H1 (cell line): Measurements from ENCODE around the gene CC2D1A. TPM values are rescaled to one million over a fixed set of nuclear protein-coding genes. Genes with fewer than 3 reads are reported as not detected.

Source experiments
- CTCF ChIA-PET: fragments of 300-600 bp; sonication (Branson Sonifier 250); formaldehyde crosslinking; loops from one replicate; lab custom pipeline; 2021; ENCODE audit not compliant: partially characterized antibody; lab: Charles Lee
- POLR2A ChIA-PET: fragments of 300-600 bp; sonication (Branson Sonifier 250); formaldehyde crosslinking; loops from one replicate; lab custom pipeline; 2021; ENCODE audit warnings: inconsistent platforms; ENCODE audit not compliant: partially characterized antibody; lab: Charles Lee
- DNase-seq, 2 experiments: peaks; one replicate each; pipeline versions ENCODE4 v3.0.0 to v3.0.0-alpha.2; 2010 to 2022; ENCODE audit warnings: low spot score in 2 of 2, low read depth in 1 of 2, mixed read lengths in 1 of 2
- FAIRE-seq: peaks from 2 replicates; lab custom pipeline; 2011; peaks lifted over from hg19 to GRCh38; lab: Jason Lieb, UNC
- H2AFZ ChIP-seq: 2 replicates; pipeline ENCODE4 v1.8.1; 2012; ENCODE audit warnings: low read length, inconsistent platforms
- H2AK5ac ChIP-seq: 2 replicates; pipeline ENCODE4 v1.6.1; 2013; ENCODE audit warnings: low read depth, low read length
- H2BK120ac ChIP-seq: replicated peaks from 2 replicates; pipeline ENCODE3; 2013; ENCODE audit warnings: low read depth, low read length, inconsistent platforms
- H2BK12ac ChIP-seq: 2 replicates; pipeline ENCODE4 v1.6.1; 2013; ENCODE audit warnings: low read depth, low read length
- H2BK15ac ChIP-seq: 2 replicates; pipeline ENCODE4 v1.6.1; 2013; ENCODE audit warnings: low read length
- H2BK20ac ChIP-seq: 2 replicates; pipeline ENCODE4 v1.6.1; 2013; ENCODE audit warnings: low read length
- H2BK5ac ChIP-seq: 2 replicates; pipeline ENCODE4 v1.6.1; 2013; ENCODE audit warnings: low read depth, low read length
- H3K14ac ChIP-seq: 2 replicates; pipeline ENCODE4 v1.6.1; 2013; ENCODE audit warnings: inconsistent platforms; ENCODE audit not compliant: insufficient read length
- H3K18ac ChIP-seq: 2 replicates; pipeline ENCODE4 v1.6.1; 2013; ENCODE audit warnings: low read length; ENCODE audit errors: extremely low read depth
- H3K23ac ChIP-seq: 2 replicates; pipeline ENCODE4 v1.6.1; 2013; ENCODE audit warnings: inconsistent platforms; ENCODE audit not compliant: insufficient read length
- H3K23me2 ChIP-seq: 2 replicates; pipeline ENCODE4 v1.6.1; 2013; ENCODE audit warnings: low read depth, low read length
- H3K27ac ChIP-seq: 2 replicates; pipeline ENCODE4 v1.6.1; 2011; ENCODE audit warnings: low read depth, low read length, inconsistent platforms
- H3K27me3 ChIP-seq, 4 experiments: replicated peaks in 1 of 4; 1 replicate in 1 of 4; 2 replicates in 3 of 4; pipeline versions ENCODE4 v1.6.1 to v1.8.1; 2011 to 2013; ENCODE audit warnings: low read length in 3 of 4, mild to moderate bottlenecking in 3 of 4, inconsistent platforms in 2 of 4, mixed read lengths in 2 of 4, moderate library complexity in 1 of 4; ENCODE audit not compliant: control insufficient read depth in 3 of 4, insufficient read depth in 3 of 4; ENCODE audit errors: extremely low read depth in 1 of 4
- H3K36me3 ChIP-seq, 4 experiments: 2 replicates each; pipeline versions ENCODE4 v1.6.1 to v1.8.1; 2011 to 2013; ENCODE audit warnings: mild to moderate bottlenecking in 4 of 4, low read length in 3 of 4, moderate library complexity in 2 of 4, control low read depth in 1 of 4, inconsistent platforms in 1 of 4; ENCODE audit not compliant: insufficient read depth in 4 of 4, control insufficient read depth in 2 of 4
- H3K4ac ChIP-seq: replicated peaks from 2 replicates; pipeline ENCODE3; 2013; ENCODE audit warnings: low read length, low read depth, mixed read lengths, inconsistent platforms; ENCODE audit not compliant: insufficient read length
- H3K4me1 ChIP-seq, 4 experiments: replicated peaks in 1 of 4; 1 replicate in 1 of 4; 2 replicates in 3 of 4; pipeline versions ENCODE4 v1.6.1 to v1.8.1; 2011 to 2013; ENCODE audit warnings: low read length in 3 of 4, inconsistent platforms in 2 of 4, mixed read lengths in 1 of 4; ENCODE audit not compliant: insufficient read depth in 4 of 4, control insufficient read depth in 3 of 4
- H3K4me2 ChIP-seq, 2 experiments: 2 replicates each; pipeline versions ENCODE4 v1.6.1 to v1.8.1; 2011 to 2013; ENCODE audit warnings: low read depth in 2 of 2, low read length in 2 of 2, control low read depth in 1 of 2, inconsistent platforms in 1 of 2, mild to moderate bottlenecking in 1 of 2; ENCODE audit not compliant: insufficient read depth in 1 of 2
- H3K4me3 ChIP-seq, 4 experiments: fragments of 200-600, 300-600 bp in 1 of 4; sonication (generic), shearing (Covaris generic), sonication (Bioruptor Twin) in 1 of 4; 2 replicates each; pipeline versions ENCODE4 v1.5.1 to v1.8.1; 2011 to 2016; ENCODE audit warnings: low read length in 4 of 4, low read depth in 3 of 4, control low read depth in 2 of 4, inconsistent platforms in 2 of 4, mild to moderate bottlenecking in 2 of 4, mixed read lengths in 1 of 4, moderate library complexity in 1 of 4; ENCODE audit not compliant: insufficient read depth in 2 of 4; ENCODE audit errors: extremely low read depth in 1 of 4
- H3K56ac ChIP-seq: replicated peaks from 2 replicates; pipeline ENCODE3; 2013; ENCODE audit warnings: low read depth, mild to moderate bottlenecking, mixed read lengths, low read length, inconsistent platforms; ENCODE audit not compliant: insufficient read length
- H3K79me1 ChIP-seq: 2 replicates; pipeline ENCODE4 v1.6.1; 2013; ENCODE audit warnings: low read depth, low read length, control low read depth
- H3K79me2 ChIP-seq, 2 experiments: 2 replicates each; pipeline versions ENCODE4 v1.6.1 to v1.8.1; 2012 to 2013; ENCODE audit warnings: low read length in 2 of 2, mild to moderate bottlenecking in 2 of 2, inconsistent platforms in 1 of 2; ENCODE audit not compliant: insufficient read depth in 2 of 2, control insufficient read depth in 1 of 2
- H3K9ac ChIP-seq, 4 experiments: replicated peaks in 1 of 4; 1 replicate in 1 of 4; 2 replicates in 3 of 4; pipeline versions ENCODE4 v1.6.1 to v1.8.1; 2011 to 2013; ENCODE audit warnings: low read depth in 3 of 4, low read length in 3 of 4, control low read depth in 2 of 4, mild to moderate bottlenecking in 2 of 4, moderate library complexity in 2 of 4, inconsistent platforms in 1 of 4; ENCODE audit errors: extremely low read depth in 1 of 4
- H3K9me3 ChIP-seq, 2 experiments: 2 replicates each; pipeline versions ENCODE4 v1.6.1 to v1.8.1; 2012 to 2013; ENCODE audit warnings: mild to moderate bottlenecking in 2 of 2, moderate library complexity in 2 of 2, control low read depth in 1 of 2, inconsistent platforms in 1 of 2, low read depth in 1 of 2, low read length in 1 of 2, mixed read lengths in 1 of 2; ENCODE audit not compliant: insufficient read depth in 2 of 2
- H4K20me1 ChIP-seq, 2 experiments: replicated peaks in 1 of 2; 2 replicates each; pipeline versions ENCODE3 to v1.8.1; 2011 to 2013; ENCODE audit warnings: inconsistent platforms in 2 of 2, low read length in 2 of 2, mild to moderate bottlenecking in 1 of 2; ENCODE audit not compliant: insufficient read depth in 2 of 2, control insufficient read depth in 1 of 2
- H4K5ac ChIP-seq: 2 replicates; pipeline ENCODE4 v1.6.1; 2013; ENCODE audit warnings: low read length, low read depth, mixed read lengths, inconsistent platforms; ENCODE audit not compliant: insufficient read length
- H4K8ac ChIP-seq: 2 replicates; pipeline ENCODE4 v1.8.0; 2013; ENCODE audit warnings: mild to moderate bottlenecking, moderate library complexity, low read length, inconsistent platforms; ENCODE audit not compliant: insufficient read depth; ENCODE audit errors: extremely low read depth
- H4K91ac ChIP-seq: replicated peaks from 2 replicates; pipeline ENCODE3; 2013; ENCODE audit warnings: low read length, mixed read lengths, inconsistent platforms; ENCODE audit not compliant: insufficient read length
- ATF3 ChIP-seq: IDR thresholded peaks from 2 replicates; pipeline ENCODE4 v1.6.1; 2011; ENCODE audit warnings: low read depth, mild to moderate bottlenecking, low read length; ENCODE audit not compliant: insufficient read depth
- BRCA1 ChIP-seq: IDR thresholded peaks from 2 replicates; pipeline ENCODE4 v1.6.1; 2012; ENCODE audit warnings: low read depth, low read length, improper control_type of control experiment
- EZH2 ChIP-seq: fragments of 200-600 bp; sonication (generic); IDR thresholded peaks from 2 replicates; pipeline ENCODE4 v1.7.1; 2012; ENCODE audit warnings: low read depth, mild to moderate bottlenecking, moderate library complexity, low read length, inconsistent platforms; ENCODE audit not compliant: severe bottlenecking
- JUND ChIP-seq: IDR thresholded peaks from 2 replicates; pipeline ENCODE4 v1.6.1; 2011; ENCODE audit warnings: mild to moderate bottlenecking, improper control_type of control experiment, low read length
- MAX ChIP-seq: IDR thresholded peaks from 2 replicates; pipeline ENCODE4 v1.6.1; 2012; ENCODE audit warnings: inconsistent platforms
- SUZ12 ChIP-seq: fragments of 200-600 bp; sonication (generic); IDR thresholded peaks from 2 replicates; pipeline ENCODE4 v1.6.1; 2012; ENCODE audit warnings: mild to moderate bottlenecking, inconsistent platforms, low read length, moderate library complexity, mixed read lengths
- TAF1 ChIP-seq: IDR thresholded peaks from 2 replicates; pipeline ENCODE4 v1.6.1; 2011; ENCODE audit warnings: mild to moderate bottlenecking, low read depth, low read length
- whole genome bisulfite sequencing, 2 experiments: shearing (Covaris generic) in 1 of 2; methylation state at CpG; one replicate each; pipeline versions ENCODE4 v1.1.6 to v1.1.7; 2013 to 2015; ENCODE audit warnings: low lambda C conversion rate in 2 of 2, mixed read lengths in 2 of 2, inconsistent platforms in 1 of 2, low coverage in 1 of 2, missing lambda C conversion rate in 1 of 2; ENCODE audit not compliant: insufficient replicate concordance in 2 of 2, insufficient coverage in 1 of 2, insufficient read length in 1 of 2; ENCODE audit errors: extremely low coverage in 1 of 2, missing lambda C conversion rate in 1 of 2; 5-methylcytosine and 5-hydroxymethylcytosine counted together
- polyA plus RNA-seq, 7 experiments: library from polyadenylated mRNA; depleted of rRNA in 3 of 7; stranded (reverse) in 5 of 7; unstranded in 2 of 7; fragments of >200 nt in 5 of 7; fragments of 200-250 nt in 2 of 7; gene quantifications; 1 replicate in 5 of 7; 2 replicates in 1 of 7; 4 replicates in 1 of 7; pipeline versions ENCODE4 v1.2.1 to v1.2.3, GENCODE V29; 2011 to 2013; ENCODE audit warnings: missing spikeins in 2 of 7, mixed read lengths in 2 of 7
- total RNA-seq: library from RNA; stranded (reverse); fragmentation: NEBNext Ultra II Directional; extraction: Animal tissue kit (Norgen Biotek cat#: 25700); gene quantifications from 2 replicates; pipeline ENCODE4 v1.2.1, GENCODE V29; 2021

The CC2D1A gene
- total and polyA plus RNA-seq, 2 of the 8 experiments (the other 6 are each of a cell fraction or from before 2014, with no cell fraction given), result 12.5 to 33.0 TPM

DNA sequence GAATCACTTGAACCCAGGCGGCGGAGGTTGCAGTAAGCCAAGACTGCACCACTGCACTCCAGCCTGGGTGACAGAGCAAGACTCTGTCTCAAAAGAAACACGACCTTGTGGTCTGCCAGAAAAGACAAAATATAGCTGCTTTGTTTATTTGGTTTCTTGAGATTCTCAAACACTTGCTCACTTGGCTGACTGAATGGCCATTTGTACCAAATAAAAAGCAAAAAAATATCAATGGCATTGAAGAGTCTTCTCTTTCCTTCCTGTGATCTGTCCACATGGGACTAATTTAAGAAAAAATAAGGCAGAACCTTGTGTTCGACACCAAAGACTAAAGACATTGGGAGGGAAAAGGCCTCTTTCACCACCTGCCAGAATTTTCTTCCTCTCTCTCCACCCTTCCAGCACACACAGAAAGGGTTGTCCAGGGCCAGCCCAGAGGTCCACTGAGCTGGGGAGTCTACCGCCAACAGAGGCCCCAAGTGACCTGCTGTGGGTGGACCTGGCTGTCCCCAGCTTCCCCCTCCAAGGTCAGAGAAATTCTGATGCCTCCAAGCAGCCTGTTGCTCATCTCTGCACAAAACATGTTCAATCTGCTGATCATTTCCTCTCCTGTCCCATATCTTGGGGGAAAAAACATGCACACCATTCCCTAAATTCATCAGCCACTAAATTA lies 6.0 kb upstream of the CC2D1A start:
- H3K4me2 ChIP-seq, result no peak overlapping the region
- CTCF ChIA-PET, result interaction anchor here (0.9 to 1.8 kb wide), 5 partner anchors 9 to 122 kb away, joined by 3 to 4 read pairs (median 3); partner anchors contain the start of gene NANOS3
- POLR2A ChIA-PET, result interaction anchor here (1.2 kb wide), 1 partner anchor 11 kb away, joined by 4 read pairs; no protein-coding TSS in a partner anchor
- DNase-seq (no peak), FAIRE-seq (no peak)
- no peak overlapping the region for H4K5ac ChIP-seq
- no peak overlapping the region for H4K8ac ChIP-seq
- no peak overlapping the region for H4K91ac ChIP-seq
- no peak overlapping the region for H3K4me3 ChIP-seq
- no peak overlapping the region for H3K4ac ChIP-seq
- WGBS, 2 experiments, result 89% methylated on average over 5 of the region's 5 CpGs; no CpG with 5 or more reads in 1 of the 2 experiments
- H3K27ac ChIP-seq, result no peak overlapping the region
- H3K23me2 ChIP-seq, result no peaks in the 10 kb centered on the region
- H2BK120ac ChIP-seq, result no peak overlapping the region
- peaks cover 0 to 1% (median 0%) of the 10 kb centered on the region in 4 experiments; a peak in 1 of 7 replicates for H3K27me3 ChIP-seq
- H2BK15ac ChIP-seq, result no peak overlapping the region
- H3K14ac ChIP-seq, result no peak overlapping the region
- no peak overlapping the region for H2BK5ac ChIP-seq
- no peak for TF ChIP-seq MAX
- no peak for TF ChIP-seq EZH2
- TF ChIP-seq BRCA1, result no peak
- TF ChIP-seq TAF1, result no peak
- TF ChIP-seq JUND, result no peak
- TF ChIP-seq ATF3, result no peak
- TF ChIP-seq SUZ12, result no peak
- H3K79me1 ChIP-seq, result no peaks in the 10 kb centered on the region
- H3K9me3 ChIP-seq, result no peaks in the 10 kb centered on the region
- no peak overlapping the region for H3K18ac ChIP-seq
- no peaks in the 10 kb centered on the region for H4K20me1 ChIP-seq
- H3K9ac ChIP-seq, result no peak overlapping the region
- H3K36me3 ChIP-seq, result no peaks in the 10 kb centered on the region
- H3K79me2 ChIP-seq, result no peaks in the 10 kb centered on the region
- H3K23ac ChIP-seq, result no peak overlapping the region
- H3K4me1 ChIP-seq, result no peaks in the 10 kb centered on the region
- no peak overlapping the region for H3K56ac ChIP-seq
- H2AFZ ChIP-seq, result no peak overlapping the region
- no peak overlapping the region for H2BK12ac ChIP-seq
- H2AK5ac ChIP-seq, result no peak overlapping the region
- no peak overlapping the region for H2BK20ac ChIP-seq
